Pancreas (tissue), 10 donors: ENCODE measurements around the gene CYS1. TPM values are rescaled to one million over a fixed set of nuclear protein-coding genes. Genes with fewer than 3 reads are reported as not detected.

ENCODE experiments used
- ATAC-seq, 4 donors: fragments of 200-7000 bp; cut with Tn5 transposase; one replicate each; pipeline versions ENCODE4 v1.8.0 to v1.9.1; 2020; ENCODE audit warnings: mild to moderate bottlenecking in 4 of 4, moderate library complexity in 4 of 4
- DNase-seq, 6 donors: peaks; one replicate each; pipeline ENCODE4 v3.0.0-alpha.2; 2020
- FAIRE-seq: peaks from 2 replicates; lab custom pipeline; 2012; peaks lifted over from hg19 to GRCh38; lab: Jason Lieb, UNC
- H3K27ac ChIP-seq, 4 donors: fragments of 200-600 bp; sonication (generic); 1 replicate in 3 of 4; 2 replicates in 1 of 4; pipeline versions ENCODE4 v1.5.0 to v1.8.0; 2020
- H3K27me3 ChIP-seq, 4 donors: fragments of 200-600 bp; one replicate each; pipeline ENCODE4 v1.8.0; 2021
- H3K36me3 ChIP-seq, 3 donors: fragments of 200-600 bp; sonication (generic) in 1 of 3; one replicate each; pipeline versions ENCODE4 v1.5.0 to v1.8.0; 2020 to 2021
- H3K4me1 ChIP-seq, 3 donors: fragments of 200-600 bp; one replicate each; pipeline ENCODE4 v1.8.0; 2021
- H3K4me3 ChIP-seq, 4 donors: fragments of 200-600 bp; sonication (generic) in 2 of 4; one replicate each; pipeline versions ENCODE4 v1.5.0 to v1.8.0; 2020 to 2021
- H3K9me3 ChIP-seq, 4 donors: fragments of 200-600 bp; one replicate each; pipeline ENCODE4 v1.8.0; 2021
- WGBS, 2 donors: extraction: QIAGEN DNeasy Blood & Tissue Kit; methylation state at CpG; one replicate each; pipeline ENCODE4 v1.1.7; 2013; 5-methylcytosine and 5-hydroxymethylcytosine counted together
- intact Hi-C, 3 donors: fragments of 100-400 bp; cut with DNase I; formaldehyde crosslinking; loops; one replicate each; pipeline versions ENCODE4 v1.11.1 to v1.14.2; 2022
- polyA plus RNA-seq, 2 donors: library from polyadenylated mRNA; stranded (reverse); fragments of 200-250 nt; gene quantifications; one replicate each; pipeline ENCODE4 v1.2.3, GENCODE V29; 2013
- total RNA-seq, 6 donors: library from RNA; stranded (reverse); fragmentation: NEBNext Ultra II Directional in 4 of 6; extraction: Animal tissue kit (Norgen Biotek cat#: 25700) in 4 of 6; gene quantifications; one replicate each; pipeline versions ENCODE4 v1.2.1 to v1.2.4, GENCODE V29; 2021 to 2023
- TF ChIP-seq, protein P1 (sequence below), 4 donors: fragments of 200-600 bp; sonication (generic) in 3 of 4; IDR thresholded peaks; one replicate each; pipeline versions ENCODE4 v1.5.0 to v1.8.0; 2021; ENCODE audit warnings: antibody characterized with exemption in 4 of 4
- donor health status: healthy with polysubstance abuse.
- donor health status: DM: no; HTN: no; CAD: no; lungs with moderate emphysema.
- donor health status: DM: no; HTN: no; CAD: no.
- donor health status: control.
- donor health status: control.
- donor health status: Bipolar disorder and iron deficiency.
- donor health status: DM: yes; HTN: yes; CAD: no.
- donor health status: DM: no; HTN: no; CAD: no.
- donor health status: DM: no; HTN: no; CAD: no.
- donor health status: DM: yes; HTN: yes; CAD: no.

Gene CYS1
- total and polyA plus RNA-seq, 8 donors, result 18.9 to 51.3 (median 21.7) TPM

DNA sequence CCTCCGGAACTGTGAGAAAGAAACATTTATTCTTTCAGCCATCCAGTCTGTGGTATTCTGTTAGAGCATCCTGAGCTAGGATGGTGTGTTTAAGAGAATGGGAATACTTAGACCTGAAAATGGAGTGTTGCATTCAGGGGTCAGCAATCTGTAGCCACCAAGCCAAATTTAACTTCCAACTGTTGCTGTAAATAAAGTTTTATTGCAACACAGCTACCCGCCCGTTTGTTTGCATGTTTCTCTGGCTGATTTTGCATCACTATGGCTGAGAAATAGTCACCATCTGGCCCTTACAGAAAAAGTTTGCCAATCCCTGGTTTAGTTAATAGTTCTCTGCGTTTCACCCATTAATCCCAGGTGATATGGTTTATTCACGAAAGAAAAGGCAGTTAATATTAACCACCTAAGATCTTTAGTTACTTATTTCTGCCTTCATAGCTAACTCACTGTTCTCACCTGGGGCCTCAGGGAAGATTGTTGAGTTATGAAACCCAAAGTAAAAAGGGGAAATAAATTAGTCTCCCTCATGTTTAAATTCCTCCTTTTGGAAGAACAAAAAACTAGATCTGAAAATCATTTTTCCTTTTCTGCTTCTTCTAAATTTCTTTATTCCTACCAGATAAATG lies 9.5 kb upstream of the CYS1 start:
- FAIRE-seq, result no peak
- Histone ChIP-seq H3K4me3 (no peak overlapping the region), H3K9me3 (no peaks in the 10 kb centered on the region), H3K27ac (peak overlapping the region; percentile 36 to 74 (median 54)), H3K36me3 (no peaks in the 10 kb centered on the region), H3K4me1 (peaks cover 0 to 5% (median 0%) of the 10 kb centered on the region in 3 donors), H3K27me3 (no peaks in the 10 kb centered on the region)
- TF ChIP-seq, protein P1, sequence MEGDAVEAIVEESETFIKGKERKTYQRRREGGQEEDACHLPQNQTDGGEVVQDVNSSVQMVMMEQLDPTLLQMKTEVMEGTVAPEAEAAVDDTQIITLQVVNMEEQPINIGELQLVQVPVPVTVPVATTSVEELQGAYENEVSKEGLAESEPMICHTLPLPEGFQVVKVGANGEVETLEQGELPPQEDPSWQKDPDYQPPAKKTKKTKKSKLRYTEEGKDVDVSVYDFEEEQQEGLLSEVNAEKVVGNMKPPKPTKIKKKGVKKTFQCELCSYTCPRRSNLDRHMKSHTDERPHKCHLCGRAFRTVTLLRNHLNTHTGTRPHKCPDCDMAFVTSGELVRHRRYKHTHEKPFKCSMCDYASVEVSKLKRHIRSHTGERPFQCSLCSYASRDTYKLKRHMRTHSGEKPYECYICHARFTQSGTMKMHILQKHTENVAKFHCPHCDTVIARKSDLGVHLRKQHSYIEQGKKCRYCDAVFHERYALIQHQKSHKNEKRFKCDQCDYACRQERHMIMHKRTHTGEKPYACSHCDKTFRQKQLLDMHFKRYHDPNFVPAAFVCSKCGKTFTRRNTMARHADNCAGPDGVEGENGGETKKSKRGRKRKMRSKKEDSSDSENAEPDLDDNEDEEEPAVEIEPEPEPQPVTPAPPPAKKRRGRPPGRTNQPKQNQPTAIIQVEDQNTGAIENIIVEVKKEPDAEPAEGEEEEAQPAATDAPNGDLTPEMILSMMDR (IDR thresholded peaks at IDR 0.05), result no peak
- intact Hi-C loops, result no loop called here
- DNase-seq, result no peak
- peak in 2 of 4 donors; percentile 45 to 46 for ATAC-seq
- 21 to 30% methylated on average over 5 of the region's 5 CpGs for WGBS, 2 donors

DNA sequence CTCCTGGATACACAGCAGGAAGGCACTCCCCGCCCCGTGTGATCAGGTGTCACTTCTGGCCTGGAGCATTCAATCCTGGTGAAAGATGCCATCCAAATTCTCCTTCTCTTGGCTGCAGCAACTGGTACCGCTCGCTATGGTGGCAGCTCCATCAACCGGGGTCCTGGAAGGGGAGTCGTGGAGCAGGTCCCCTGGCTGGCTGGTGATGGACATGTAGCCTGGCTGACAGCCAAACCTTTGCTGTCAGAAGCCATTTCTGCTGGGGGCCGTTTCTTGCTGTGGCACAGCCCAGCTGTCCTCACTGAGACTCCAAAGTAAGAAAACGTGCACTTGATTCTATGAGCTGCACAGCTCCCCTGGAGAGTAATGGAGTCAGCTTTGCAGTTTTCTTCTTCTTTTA lies 7.1 kb upstream of the CYS1 start:
- no peaks in the 10 kb centered on the region for H3K36me3 ChIP-seq
- H3K27me3 ChIP-seq, result no peaks in the 10 kb centered on the region
- FAIRE-seq (no peak), DNase-seq (peak in 1 of 6 donors; percentile 31), ATAC-seq (no peak)
- peaks cover 0 to 5% (median 0%) of the 10 kb centered on the region in 3 donors for H3K4me1 ChIP-seq
- no peak overlapping the region for H3K4me3 ChIP-seq
- intact Hi-C loops, result no loop called here
- no peaks in the 10 kb centered on the region for H3K9me3 ChIP-seq
- H3K27ac ChIP-seq, result peak overlapping the region; percentile 55 to 71 (median 68)
- 52 to 55% methylated on average over 8 of the region's 8 CpGs for WGBS, 2 donors
- TF ChIP-seq, protein P1 (IDR thresholded peaks at IDR 0.05), result no peak

DNA sequence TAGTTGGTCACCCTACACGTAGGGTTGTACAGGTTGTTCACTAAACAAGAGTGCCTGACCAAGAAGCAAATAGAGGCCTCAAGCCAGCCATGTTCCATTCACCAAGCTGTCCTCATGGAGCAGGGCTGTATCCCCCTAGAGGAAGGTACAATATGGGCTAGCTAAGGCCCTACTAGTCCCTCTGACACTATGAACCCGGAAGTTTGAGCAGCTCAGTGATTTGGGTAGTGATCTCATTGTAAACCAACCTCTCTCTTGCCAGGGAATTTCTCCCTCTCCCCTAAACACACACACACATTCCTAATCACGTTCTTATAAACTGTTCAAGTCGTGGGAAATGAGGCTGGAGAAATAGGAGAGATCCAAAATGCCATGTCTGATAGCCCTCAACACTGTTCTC lies 6.7 kb upstream of the CYS1 start:
- Histone ChIP-seq H3K36me3 (no peaks in the 10 kb centered on the region), H3K4me3 (no peak overlapping the region), H3K4me1 (peaks cover 0 to 5% (median 0%) of the 10 kb centered on the region in 3 donors), H3K27me3 (no peaks in the 10 kb centered on the region), H3K27ac (peak overlapping the region; percentile 55 to 71 (median 68)), H3K9me3 (no peaks in the 10 kb centered on the region)
- intact Hi-C loops, result no loop called here
- DNase-seq (peak in 1 of 6 donors; percentile 25), ATAC-seq (peak; percentile 10 to 70 (median 52)), FAIRE-seq (no peak)
- TF ChIP-seq, protein P1 (IDR thresholded peaks at IDR 0.05), result no peak
- WGBS, 2 donors, result 36 to 45% methylated on average over 4 of the region's 4 CpGs

DNA sequence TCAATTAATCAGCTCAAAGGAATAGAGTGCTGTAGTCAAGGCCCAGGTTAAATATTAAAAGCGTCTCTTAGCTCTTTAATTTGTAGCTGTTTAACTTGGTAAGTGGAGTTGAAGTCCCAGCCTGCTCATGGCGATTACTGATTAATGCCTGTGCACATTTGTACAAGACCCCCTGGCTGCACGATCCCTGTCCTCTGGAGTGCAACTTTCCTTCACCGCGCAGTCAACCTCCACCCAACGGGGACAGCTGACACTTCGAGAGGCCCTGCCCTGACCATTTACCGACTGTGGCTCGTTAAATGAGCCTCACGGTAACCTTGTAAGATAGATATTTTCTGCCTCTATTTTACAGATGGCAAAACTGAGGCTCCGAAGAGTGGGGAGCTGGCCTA lies 5.5 kb upstream of the CYS1 start:
- DNase-seq (peak in 1 of 6 donors; percentile 41), FAIRE-seq (no peak), ATAC-seq (peak; percentile 29 to 59 (median 46))
- Histone ChIP-seq H3K4me3 (no peak overlapping the region), H3K4me1 (peaks cover 0 to 5% (median 0%) of the 10 kb centered on the region in 3 donors), H3K36me3 (no peaks in the 10 kb centered on the region), H3K27me3 (no peaks in the 10 kb centered on the region), H3K27ac (peak overlapping the region; percentile 55 to 71 (median 68)), H3K9me3 (no peaks in the 10 kb centered on the region)
- intact Hi-C loops, result no loop called here
- TF ChIP-seq, protein P1 (IDR thresholded peaks at IDR 0.05), result no peak
- WGBS, 2 donors, result 56% methylated on average over 11 of the region's 11 CpGs

DNA sequence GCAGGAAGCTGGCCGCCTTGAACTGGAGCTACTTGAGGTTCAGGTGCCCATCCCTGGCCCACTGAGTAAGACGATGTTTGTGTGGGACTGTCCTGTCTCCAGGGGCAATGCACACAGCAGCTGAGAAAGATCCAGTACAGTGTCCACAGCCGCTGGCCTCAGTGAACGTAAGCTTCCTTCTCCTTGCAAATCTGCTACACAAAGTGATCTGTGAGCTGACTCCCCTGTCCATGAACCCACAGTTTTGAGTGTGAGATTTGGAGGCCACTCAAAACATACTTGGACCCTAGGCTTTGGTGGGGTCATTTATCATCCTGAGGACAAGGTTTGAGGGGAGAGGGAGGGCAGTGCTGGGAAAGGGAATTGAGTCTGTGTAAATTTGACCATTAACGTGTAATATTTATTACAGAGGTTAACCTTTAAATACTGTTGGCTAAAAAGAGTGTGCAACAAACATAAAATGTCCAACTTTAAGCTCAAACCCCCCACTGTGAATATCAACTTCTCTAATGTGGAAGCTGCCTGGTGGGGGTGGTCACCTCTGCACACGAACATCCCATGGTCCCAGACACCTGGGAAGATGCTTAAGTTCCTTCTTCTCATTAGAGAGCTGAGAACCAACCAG lies 4.9 kb upstream of the CYS1 start:
- TF ChIP-seq, protein P1 (IDR thresholded peaks at IDR 0.05), result no peak
- intact Hi-C loops, result no loop called here
- Histone ChIP-seq H3K4me3 (no peak overlapping the region), H3K36me3 (no peaks in the 10 kb centered on the region), H3K4me1 (peaks cover 0 to 5% (median 0%) of the 10 kb centered on the region in 3 donors), H3K9me3 (no peaks in the 10 kb centered on the region), H3K27me3 (no peaks in the 10 kb centered on the region), H3K27ac (peak overlapping the region in 3 of 4 donors; percentile 55 to 71 (median 67))
- peak in 1 of 6 donors; percentile 10 for DNase-seq
- FAIRE-seq, result no peak
- WGBS, 2 donors, result 36 to 52% methylated on average over 6 of the region's 6 CpGs
- peak in 2 of 4 donors; percentile 7 to 44 for ATAC-seq
